Measurements from ENCODE around the gene MGRN1.

GRCh38 chr16:4603624-4604170, 20.9 kb upstream of the MGRN1 start:
- TF ChIP-seq EZH2phosphoT487 (IDR thresholded peaks at IDR 0.05; ENCODE audit: low read depth, severe bottlenecking, unreplicated experiment) (no peak), CTCF (IDR thresholded peaks at IDR 0.05; ENCODE audit: poor library complexity) (no peak)

Data from hepatocyte (in vitro differentiated cells).